MCF 10A (cell line): ENCODE results near the gene SKA1. TPM values are rescaled to one million over a fixed set of nuclear protein-coding genes. Genes with fewer than 3 reads are reported as not detected.

ENCODE experiments used
- BruUV-seq: library from RNA; stranded (reverse); fragments of 400-500 nt; replicated peaks from 2 replicates; lab custom pipeline; 2021; lab: Mats Ljungman, UMichigan
- CTCF ChIA-PET: fragments of 300-600 bp; sonication (Branson Sonifier 250); formaldehyde crosslinking; extraction: SDS; loops from one replicate; lab custom pipeline; 2021; ENCODE audit warnings: antibody characterized with exemption, inconsistent platforms; lab: Yijun Ruan, JAX
- POLR2A ChIA-PET: fragments of 300-600, 350-650 bp; sonication (Branson Sonifier 250); formaldehyde crosslinking; extraction: SDS; loops from one replicate; lab custom pipeline; 2020; ENCODE audit warnings: antibody characterized with exemption, inconsistent platforms; lab: Yijun Ruan, JAX
- DNase-seq: peaks from one replicate; pipeline ENCODE4 v3.0.0-alpha.2; 2018; ENCODE audit not compliant: unreplicated experiment
- H3K27ac Mint-ChIP-seq: one replicate; pipeline ENCODE4 v1.8.0; 2022; ENCODE audit warnings: mild to moderate bottlenecking, low read depth, mixed read lengths; ENCODE audit not compliant: unreplicated experiment
- H3K27me3 Mint-ChIP-seq: one replicate; pipeline ENCODE4 v1.8.0; 2022; ENCODE audit warnings: mixed read lengths; ENCODE audit not compliant: insufficient read depth, unreplicated experiment
- H3K36me3 Mint-ChIP-seq: one replicate; pipeline ENCODE4 v1.8.0; 2022; ENCODE audit warnings: mild to moderate bottlenecking, moderate library complexity, mixed read lengths; ENCODE audit not compliant: insufficient read depth, unreplicated experiment
- H3K4me1 Mint-ChIP-seq: one replicate; pipeline ENCODE4 v1.8.0; 2022; ENCODE audit warnings: mixed read lengths; ENCODE audit not compliant: insufficient read depth, unreplicated experiment
- H3K4me3 Mint-ChIP-seq: one replicate; pipeline ENCODE4 v1.8.0; 2022; ENCODE audit warnings: mild to moderate bottlenecking, moderate library complexity, mixed read lengths; ENCODE audit not compliant: unreplicated experiment
- H3K9me3 Mint-ChIP-seq: one replicate; pipeline ENCODE4 v1.8.0; 2022; ENCODE audit warnings: mixed read lengths; ENCODE audit not compliant: unreplicated experiment
- intact Hi-C: fragments of 100-400 bp; cut with micrococcal nuclease; formaldehyde crosslinking; loops from 2 replicates; pipeline ENCODE4 v1.14.1; 2022
- total RNA-seq: library from RNA; stranded (reverse); gene quantifications from 2 replicates; pipeline ENCODE4 v1.2.3, GENCODE V29; 2022
- TF ChIP-seq, protein P1 (sequence below): fragments of 200-600 bp; IDR thresholded peaks from one replicate; pipeline ENCODE4 v1.8.0; 2022; ENCODE audit warnings: antibody characterized with exemption, mild to moderate bottlenecking; ENCODE audit not compliant: unreplicated experiment

Gene SKA1
- total RNA-seq, 1 experiment from 2014 or later: 18.7 TPM

DNA sequence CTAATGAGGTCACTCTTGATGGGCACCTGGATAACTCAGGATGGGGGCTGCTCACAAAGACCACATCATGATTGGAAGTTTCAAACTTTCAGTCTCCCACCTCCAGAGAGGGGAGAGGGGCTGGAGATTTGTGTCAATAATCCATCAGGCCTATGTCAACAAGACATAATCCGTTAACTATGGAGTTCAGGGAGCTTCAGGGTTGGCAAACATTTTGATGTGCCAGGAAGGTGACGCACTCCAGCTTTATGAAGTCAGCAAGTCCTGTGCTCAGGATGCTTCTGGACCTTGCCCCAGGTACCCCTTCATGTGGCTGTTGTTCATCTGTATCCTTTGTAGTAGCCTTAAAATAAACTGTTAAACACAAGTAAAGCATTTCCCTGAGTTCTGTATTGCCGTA is 19.0 kb downstream of the SKA1 start:
- ChIA-PET CTCF (interaction anchor here (0.9 to 1.5 kb wide), 2 partner anchors 16 to 36 kb away, joined by 4 to 6 read pairs; no protein-coding TSS in a partner anchor), POLR2A (no interaction called here)
- H3K36me3 Mint-ChIP-seq: no peaks in the 10 kb centered on the region
- peaks cover 5% of the 10 kb centered on the region for H3K4me1 Mint-ChIP-seq
- H3K4me3 Mint-ChIP-seq: no peak overlapping the region
- intact Hi-C loops: no loop called here
- BruUV-seq: TSS peak; percentile 71
- H3K9me3 Mint-ChIP-seq: peaks cover 7% of the 10 kb centered on the region
- no peak for DNase-seq
- H3K27me3 Mint-ChIP-seq: no peaks in the 10 kb centered on the region
- TF ChIP-seq, protein P1, sequence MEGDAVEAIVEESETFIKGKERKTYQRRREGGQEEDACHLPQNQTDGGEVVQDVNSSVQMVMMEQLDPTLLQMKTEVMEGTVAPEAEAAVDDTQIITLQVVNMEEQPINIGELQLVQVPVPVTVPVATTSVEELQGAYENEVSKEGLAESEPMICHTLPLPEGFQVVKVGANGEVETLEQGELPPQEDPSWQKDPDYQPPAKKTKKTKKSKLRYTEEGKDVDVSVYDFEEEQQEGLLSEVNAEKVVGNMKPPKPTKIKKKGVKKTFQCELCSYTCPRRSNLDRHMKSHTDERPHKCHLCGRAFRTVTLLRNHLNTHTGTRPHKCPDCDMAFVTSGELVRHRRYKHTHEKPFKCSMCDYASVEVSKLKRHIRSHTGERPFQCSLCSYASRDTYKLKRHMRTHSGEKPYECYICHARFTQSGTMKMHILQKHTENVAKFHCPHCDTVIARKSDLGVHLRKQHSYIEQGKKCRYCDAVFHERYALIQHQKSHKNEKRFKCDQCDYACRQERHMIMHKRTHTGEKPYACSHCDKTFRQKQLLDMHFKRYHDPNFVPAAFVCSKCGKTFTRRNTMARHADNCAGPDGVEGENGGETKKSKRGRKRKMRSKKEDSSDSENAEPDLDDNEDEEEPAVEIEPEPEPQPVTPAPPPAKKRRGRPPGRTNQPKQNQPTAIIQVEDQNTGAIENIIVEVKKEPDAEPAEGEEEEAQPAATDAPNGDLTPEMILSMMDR: no peak
- H3K27ac Mint-ChIP-seq: no peak overlapping the region

DNA sequence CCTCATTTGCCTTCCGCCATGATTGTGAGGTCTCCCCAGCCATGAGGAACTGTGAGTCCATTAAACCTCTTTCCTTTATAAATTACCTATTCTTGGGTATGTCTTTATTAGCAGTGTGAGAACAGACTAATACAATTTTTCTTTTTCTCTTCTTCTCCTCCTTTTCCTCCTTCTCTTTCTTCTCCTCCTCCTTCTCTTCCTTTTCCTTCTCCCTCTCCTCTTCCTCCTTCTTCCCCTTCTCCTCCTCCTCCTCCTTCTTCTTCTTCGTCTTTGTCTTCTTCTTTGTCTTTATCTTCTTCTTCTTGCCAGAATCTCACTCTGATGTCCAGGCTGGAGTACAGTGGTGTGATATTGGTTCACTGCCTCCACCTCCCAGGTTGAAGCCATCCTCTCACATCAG is 20.2 kb downstream of the SKA1 start:
- Mint-ChIP-seq H3K36me3 (no peaks in the 10 kb centered on the region), H3K4me3 (no peak overlapping the region), H3K27me3 (no peaks in the 10 kb centered on the region), H3K4me1 (peaks cover 5% of the 10 kb centered on the region), H3K27ac (no peak overlapping the region), H3K9me3 (peaks cover 7% of the 10 kb centered on the region)
- no peak for DNase-seq
- intact Hi-C loops: no loop called here
- no TSS peak for BruUV-seq
- POLR2A ChIA-PET: no interaction called here
- CTCF ChIA-PET: no interaction called here
- TF ChIP-seq, protein P1: no peak

DNA sequence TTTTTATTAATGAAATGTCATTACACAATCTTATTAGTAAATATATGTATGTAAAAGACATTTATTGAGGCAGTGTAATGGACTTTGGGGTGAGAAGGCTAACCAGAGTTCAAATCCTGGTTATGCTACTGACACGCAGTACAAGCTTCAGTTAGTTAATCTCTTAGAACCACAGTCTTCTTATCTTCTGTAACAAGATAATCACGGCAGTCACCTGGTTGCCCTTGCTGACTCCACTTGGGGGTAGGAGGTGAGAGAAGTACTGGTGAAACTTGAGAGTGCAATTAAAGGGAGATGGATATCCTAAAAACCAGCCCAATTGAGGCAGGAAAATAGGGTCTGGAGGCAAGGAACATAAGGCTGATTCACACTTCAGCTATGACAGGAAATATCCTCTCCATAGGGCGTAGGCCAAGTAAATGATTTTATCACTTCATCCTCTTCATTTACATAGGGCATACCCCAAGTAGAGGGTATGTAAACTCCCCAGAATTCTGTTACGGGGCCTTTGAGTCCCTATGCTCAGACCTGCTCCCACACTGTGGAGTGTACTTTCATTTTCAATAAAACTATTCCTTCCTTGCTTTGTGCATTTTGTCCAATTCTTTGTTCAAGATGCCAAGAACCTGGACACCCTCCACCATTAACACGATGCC is 21.3 kb downstream of the SKA1 start:
- no peak overlapping the region for H3K27ac Mint-ChIP-seq
- H3K36me3 Mint-ChIP-seq: no peaks in the 10 kb centered on the region
- intact Hi-C loops: no loop called here
- TF ChIP-seq, protein P1: no peak
- POLR2A ChIA-PET: no interaction called here
- no TSS peak for BruUV-seq
- peaks cover 5% of the 10 kb centered on the region for H3K4me1 Mint-ChIP-seq
- no peaks in the 10 kb centered on the region for H3K27me3 Mint-ChIP-seq
- no peak overlapping the region for H3K4me3 Mint-ChIP-seq
- no peak for DNase-seq
- H3K9me3 Mint-ChIP-seq: peaks cover 7% of the 10 kb centered on the region
- CTCF ChIA-PET: no interaction called here

DNA sequence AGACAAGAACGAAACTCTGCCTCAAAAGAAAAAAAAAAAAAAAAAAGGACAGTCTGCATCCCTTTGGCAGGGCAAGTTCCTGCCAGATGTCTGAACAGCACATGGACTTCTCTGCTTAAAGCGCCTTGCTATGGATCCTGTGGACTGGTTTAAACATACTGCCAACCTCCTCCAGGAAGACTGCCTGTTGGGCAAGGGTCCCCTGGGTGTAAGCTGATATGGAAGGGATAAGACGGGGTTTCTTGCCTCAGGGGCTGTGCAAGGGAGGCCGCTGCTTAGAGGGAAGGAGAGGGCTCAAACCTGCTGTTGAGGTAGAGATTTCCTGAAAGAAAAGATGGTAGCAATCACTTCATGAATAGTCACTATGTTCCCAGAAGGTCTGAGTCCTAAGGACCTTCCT is 22.2 kb downstream of the SKA1 start:
- H3K27me3 Mint-ChIP-seq: no peaks in the 10 kb centered on the region
- no peak overlapping the region for H3K4me3 Mint-ChIP-seq
- H3K27ac Mint-ChIP-seq: no peak overlapping the region
- POLR2A ChIA-PET: no interaction called here
- CTCF ChIA-PET: no interaction called here
- peaks cover 7% of the 10 kb centered on the region for H3K9me3 Mint-ChIP-seq
- no TSS peak for BruUV-seq
- intact Hi-C loops: no loop called here
- DNase-seq: no peak
- peaks cover 5% of the 10 kb centered on the region for H3K4me1 Mint-ChIP-seq
- no peaks in the 10 kb centered on the region for H3K36me3 Mint-ChIP-seq
- TF ChIP-seq, protein P1: no peak
